ENCODE results near the gene CPNE5.

DNA sequence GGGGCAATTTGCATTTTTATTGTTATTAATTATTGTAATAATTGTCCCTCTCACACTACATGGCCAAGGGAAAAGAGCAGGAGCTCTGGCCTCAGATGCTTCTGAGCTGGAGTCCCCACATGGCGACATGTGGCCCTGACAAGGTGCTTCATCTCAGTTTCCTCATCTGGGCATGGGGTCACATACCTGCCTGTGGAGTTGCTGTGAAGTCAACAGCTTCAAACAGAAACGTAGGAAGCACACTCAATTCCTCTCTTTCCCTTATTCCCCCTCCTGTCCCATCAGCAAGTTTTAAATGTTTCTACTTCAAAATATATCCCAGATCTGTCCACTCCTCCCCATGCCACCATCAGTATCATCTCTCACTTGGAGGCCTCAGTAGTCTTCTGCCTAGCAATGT is 8.7 kb downstream of the CPNE5 start:
- TF ChIP-seq, protein P1, sequence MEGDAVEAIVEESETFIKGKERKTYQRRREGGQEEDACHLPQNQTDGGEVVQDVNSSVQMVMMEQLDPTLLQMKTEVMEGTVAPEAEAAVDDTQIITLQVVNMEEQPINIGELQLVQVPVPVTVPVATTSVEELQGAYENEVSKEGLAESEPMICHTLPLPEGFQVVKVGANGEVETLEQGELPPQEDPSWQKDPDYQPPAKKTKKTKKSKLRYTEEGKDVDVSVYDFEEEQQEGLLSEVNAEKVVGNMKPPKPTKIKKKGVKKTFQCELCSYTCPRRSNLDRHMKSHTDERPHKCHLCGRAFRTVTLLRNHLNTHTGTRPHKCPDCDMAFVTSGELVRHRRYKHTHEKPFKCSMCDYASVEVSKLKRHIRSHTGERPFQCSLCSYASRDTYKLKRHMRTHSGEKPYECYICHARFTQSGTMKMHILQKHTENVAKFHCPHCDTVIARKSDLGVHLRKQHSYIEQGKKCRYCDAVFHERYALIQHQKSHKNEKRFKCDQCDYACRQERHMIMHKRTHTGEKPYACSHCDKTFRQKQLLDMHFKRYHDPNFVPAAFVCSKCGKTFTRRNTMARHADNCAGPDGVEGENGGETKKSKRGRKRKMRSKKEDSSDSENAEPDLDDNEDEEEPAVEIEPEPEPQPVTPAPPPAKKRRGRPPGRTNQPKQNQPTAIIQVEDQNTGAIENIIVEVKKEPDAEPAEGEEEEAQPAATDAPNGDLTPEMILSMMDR (IDR thresholded peaks at IDR 0.05): no peak
- TF ChIP-seq EZH2 (IDR thresholded peaks at IDR 0.05): no peak
- no peak for TF ChIP-seq EZH2phosphoT487 (IDR thresholded peaks at IDR 0.05)
